Hematopoietic multipotent progenitor cell treated with erythropoietin and hydrocortisone succinate and interleukin-3 and kit ligand, for 17 days (in vitro differentiated cells): ENCODE data around the gene CDCA3.

Experiments
- DNase-seq: peaks from one replicate; pipeline ENCODE4 v3.0.0-alpha.2; 2015; ENCODE audit warnings: low spot score

CDCA3 gene

GRCh38 chr12:6832125-6832524 is 19.0 kb downstream of the CDCA3 start:
- DNase-seq = no peak

- no peak for DNase-seq
These were observed 19.6 kb downstream of the CDCA3 start for GRCh38 chr12:6831450-6831995.

- DNase-seq = no peak
These were observed 20.1 kb downstream of the CDCA3 start for GRCh38 chr12:6830999-6831398.

GRCh38 chr12:6830286-6830890 is 20.7 kb downstream of the CDCA3 start:
- DNase-seq = no peak

GRCh38 chr12:6829536-6830220 is 21.4 kb downstream of the CDCA3 start:
- no peak for DNase-seq

GRCh38 chr12:6828781-6829535 is 22.1 kb downstream of the CDCA3 start:
- DNase-seq = no peak

GRCh38 chr12:6827982-6828780 is 22.9 kb downstream of the CDCA3 start, which contains the start of gene P3H3:
TSS of gene P3H3 (plus strand) at chr12:6828407. CDS start at chr12:6828441, 34 bp downstream.
- DNase-seq = no peak

GRCh38 chr12:6827437-6827911 is 23.6 kb downstream of the CDCA3 start:
- DNase-seq = no peak

GRCh38 chr12:6826734-6827436 is 24.2 kb downstream of the CDCA3 start:
- DNase-seq = no peak

- no peak for DNase-seq
These were observed 24.9 kb downstream of the CDCA3 start for GRCh38 chr12:6826125-6826733.

GRCh38 chr12:6825398-6826124 is 25.5 kb downstream of the CDCA3 start:
- peak; percentile 77 for DNase-seq

- DNase-seq = no peak
These were observed 26.1 kb downstream of the CDCA3 start for GRCh38 chr12:6824901-6825381.

GRCh38 chr12:6824085-6824775 is 26.9 kb downstream of the CDCA3 start:
- DNase-seq = no peak

GRCh38 chr12:6823182-6824084 is 27.7 kb downstream of the CDCA3 start:
- no peak for DNase-seq

GRCh38 chr12:6822426-6823135 is 28.5 kb downstream of the CDCA3 start:
- DNase-seq = no peak

- no peak for DNase-seq
These were observed 29.3 kb downstream of the CDCA3 start, which contains the start of gene GPR162 for GRCh38 chr12:6821591-6822425. TSS of gene GPR162 (plus strand) at chr12:6821821. CDS start at chr12:6823899, 2,078 bp downstream.
